HCT116 (cell line): Measurements from ENCODE around the gene DENND10. TPM values are rescaled to one million over a fixed set of nuclear protein-coding genes. Genes with fewer than 3 reads are reported as not detected.

Source experiments
- ATAC-seq: fragments of 200-7000 bp; cut with Tn5 transposase; 2 replicates; pipeline ENCODE4 v1.9.1; 2020; ENCODE audit warnings: mild to moderate bottlenecking, moderate library complexity
- BruUV-seq: library from RNA; stranded (reverse); fragments of 400-500 nt; replicated peaks from 2 replicates; lab custom pipeline; 2021; lab: Mats Ljungman, UMichigan
- CTCF ChIA-PET: fragments of 300-600 bp; sonication (Branson Sonifier 250); formaldehyde crosslinking; loops from one replicate; lab custom pipeline; 2021; ENCODE audit warnings: antibody characterized with exemption; lab: Charles Lee
- POLR2A ChIA-PET: fragments of 300-600, 350-600 bp; sonication (Branson Sonifier 250); formaldehyde crosslinking; loops from one replicate; lab custom pipeline; 2021; ENCODE audit warnings: antibody characterized with exemption; lab: Charles Lee
- RAD21 ChIA-PET, 2 experiments: fragments of 300-600 bp; sonication (Branson Sonifier 250); formaldehyde crosslinking; loops; one replicate each; lab custom pipeline; 2023; ENCODE audit warnings: low total read pairs in 2 of 2; ENCODE audit not compliant: uncharacterized antibody in 2 of 2, unreplicated experiment in 2 of 2, low non-redundant PET in 1 of 2; lab: Charles Lee
- DNase-seq: peaks from one replicate; pipeline ENCODE4 v3.0.0-alpha.2; 2010; ENCODE audit warnings: low read depth, low spot score
- H2AFZ ChIP-seq: fragments of 200-600 bp; shearing (Covaris generic), sonication (generic); 2 replicates; pipeline ENCODE4 v1.6.1; 2017; ENCODE audit warnings: low read depth, mixed run types, mixed read lengths, antibody characterized with exemption, low read length; ENCODE audit not compliant: poor library complexity, severe bottlenecking
- H3K27ac ChIP-seq: 2 replicates; pipeline ENCODE4 v1.5.1; 2012; ENCODE audit warnings: low read depth, low read length
- H3K27me3 ChIP-seq: fragments of 200-600 bp; sonication (generic); 2 replicates; pipeline ENCODE4 v1.6.1; 2016; ENCODE audit warnings: mixed run types, low read length, mixed read lengths; ENCODE audit not compliant: insufficient read depth
- H3K36me3 ChIP-seq, 2 experiments: fragments of 200-500 bp in 1 of 2; fragments of 200-600 bp in 1 of 2; sonication (Bioruptor generic) in 1 of 2; sonication (generic) in 1 of 2; 2 replicates each; pipeline versions ENCODE4 v1.5.1 to v1.6.1; 2014 to 2016; ENCODE audit warnings: low read length in 2 of 2, inconsistent platforms in 1 of 2, mixed read lengths in 1 of 2, mixed run types in 1 of 2; ENCODE audit not compliant: insufficient read depth in 2 of 2, control insufficient read depth in 1 of 2
- H3K4me1 ChIP-seq, 2 experiments: fragments of 200-600 bp in 1 of 2; sonication (generic) in 1 of 2; 2 replicates each; pipeline versions ENCODE4 v1.5.1 to v1.6.1; 2012 to 2017; ENCODE audit warnings: low read length in 2 of 2, inconsistent platforms in 1 of 2, mild to moderate bottlenecking in 1 of 2, mixed read lengths in 1 of 2, mixed run types in 1 of 2, moderate library complexity in 1 of 2; ENCODE audit not compliant: insufficient read depth in 2 of 2, control insufficient read depth in 1 of 2
- H3K4me2 ChIP-seq: fragments of 200-600 bp; sonication (generic); 2 replicates; pipeline ENCODE4 v1.6.1; 2017; ENCODE audit warnings: mixed run types, low read length, mixed read lengths
- H3K4me3 ChIP-seq, 2 experiments: fragments of 200-600 bp in 1 of 2; sonication (generic) in 1 of 2; replicated peaks in 1 of 2; 2 replicates each; pipeline ENCODE4 v1.5.1; 2011 to 2016; ENCODE audit warnings: low read length in 2 of 2, control low read depth in 1 of 2, low read depth in 1 of 2, mild to moderate bottlenecking in 1 of 2, mixed read lengths in 1 of 2, mixed run types in 1 of 2
- H3K79me2 ChIP-seq: fragments of 200-600 bp; sonication (generic); 2 replicates; pipeline ENCODE4 v1.6.1; 2017; ENCODE audit warnings: mild to moderate bottlenecking, mixed run types, low read length, moderate library complexity, mixed read lengths; ENCODE audit not compliant: insufficient read depth
- H3K9ac ChIP-seq: fragments of 200-600 bp; sonication (generic); 2 replicates; pipeline ENCODE4 v1.6.1; 2016; ENCODE audit warnings: low read length, mixed read lengths
- H3K9me2 ChIP-seq: fragments of 200-600 bp; sonication (generic), shearing (Covaris generic); 2 replicates; pipeline ENCODE4 v1.6.1; 2017; ENCODE audit warnings: mixed run types, mild to moderate bottlenecking, moderate library complexity; ENCODE audit not compliant: insufficient read depth
- H3K9me3 ChIP-seq, 2 experiments: fragments of 200-500 bp in 1 of 2; fragments of 200-600 bp in 1 of 2; sonication (Bioruptor generic) in 1 of 2; sonication (generic) in 1 of 2; 2 replicates each; pipeline ENCODE4 v1.6.1; 2014 to 2017; ENCODE audit warnings: low read length in 2 of 2, mixed read lengths in 2 of 2, inconsistent platforms in 1 of 2, low read depth in 1 of 2, mild to moderate bottlenecking in 1 of 2, mixed run types in 1 of 2, moderate library complexity in 1 of 2; ENCODE audit not compliant: control insufficient read depth in 1 of 2, insufficient read depth in 1 of 2
- H4K20me1 ChIP-seq: fragments of 200-600 bp; sonication (generic), shearing (Covaris generic); 2 replicates; pipeline ENCODE4 v1.6.1; 2017; ENCODE audit warnings: mixed run types, mild to moderate bottlenecking, moderate library complexity; ENCODE audit not compliant: insufficient read depth
- CBX3 ChIP-seq: IDR thresholded peaks from 2 replicates; pipeline ENCODE4 v1.6.1; 2012; ENCODE audit warnings: low read depth
- CEBPB ChIP-seq: IDR thresholded peaks from 2 replicates; pipeline ENCODE4 v1.6.1; 2012; ENCODE audit warnings: low read depth
- EGR1 ChIP-seq: IDR thresholded peaks from 2 replicates; pipeline ENCODE4 v1.6.1; 2012; ENCODE audit warnings: low read depth
- ELF1 ChIP-seq: IDR thresholded peaks from 2 replicates; pipeline ENCODE4 v1.6.1; 2012; ENCODE audit warnings: low read depth, borderline replicate concordance
- EZH2phosphoT487 ChIP-seq: fragments of 200-600 bp; IDR thresholded peaks from 2 replicates; pipeline ENCODE4 v1.6.1; 2018; ENCODE audit warnings: antibody characterized with exemption, borderline replicate concordance
- FOSL1 ChIP-seq: IDR thresholded peaks from 2 replicates; pipeline ENCODE4 v1.6.1; 2012; ENCODE audit warnings: low read depth
- POLR2A ChIP-seq: IDR thresholded peaks from 2 replicates; pipeline ENCODE4 v1.7.0; 2011; ENCODE audit warnings: borderline replicate concordance; ENCODE audit not compliant: insufficient read depth, insufficient read length; ENCODE audit errors: extremely low read depth
- POLR2AphosphoS5 ChIP-seq: IDR thresholded peaks from 2 replicates; pipeline ENCODE4 v1.6.1; 2011; ENCODE audit warnings: mild to moderate bottlenecking, low read depth, low read length, moderate library complexity
- RAD21 ChIP-seq: IDR thresholded peaks from 2 replicates; pipeline ENCODE4 v1.6.1; 2012; ENCODE audit warnings: low read depth, mild to moderate bottlenecking
- SP1 ChIP-seq: IDR thresholded peaks from 2 replicates; pipeline ENCODE4 v1.6.1; 2012; ENCODE audit warnings: low read depth
- SRF ChIP-seq: IDR thresholded peaks from 2 replicates; pipeline ENCODE4 v1.6.1; 2012; ENCODE audit warnings: low read depth
- YY1 ChIP-seq: IDR thresholded peaks from 2 replicates; pipeline ENCODE4 v1.6.1; 2011; ENCODE audit warnings: low read length, low read depth, moderate library complexity, mild to moderate bottlenecking; ENCODE audit not compliant: insufficient replicate concordance; ENCODE audit errors: extremely low read depth
- ZNF274 ChIP-seq: fragments of 200-500 bp; sonication (Bioruptor generic); IDR thresholded peaks from 2 replicates; pipeline ENCODE4 v1.6.1; 2014; ENCODE audit warnings: mild to moderate bottlenecking, low read depth, low read length, inconsistent platforms
- intact Hi-C: fragments of 100-400 bp; cut with micrococcal nuclease; formaldehyde crosslinking; loops from 2 replicates; pipeline ENCODE4 v1.10.0; 2022
- total RNA-seq: library from RNA; stranded (reverse); gene quantifications from one replicate; pipeline ENCODE4 v1.2.1, GENCODE V29; 2021; ENCODE audit not compliant: unreplicated experiment
- TF ChIP-seq, protein P1 (sequence below): IDR thresholded peaks from 2 replicates; pipeline ENCODE4 v1.6.1; 2012
- TF ChIP-seq, protein P2 (sequence below), 3 experiments: fragments of 200-600 bp in 1 of 3; sonication (generic) in 1 of 3; IDR thresholded peaks in 2 of 3; conservative IDR thresholded peaks in 1 of 3; 2 replicates each; pipeline ENCODE4 v1.5.1; 2012 to 2017; ENCODE audit warnings: low read depth in 2 of 3, low read length in 2 of 3, antibody characterized with exemption in 1 of 3, borderline replicate concordance in 1 of 3, control low read depth in 1 of 3, mild to moderate bottlenecking in 1 of 3, mixed read lengths in 1 of 3, mixed run types in 1 of 3, moderate library complexity in 1 of 3; ENCODE audit not compliant: insufficient read depth in 1 of 3
- TF ChIP-seq, protein P3 (sequence below): IDR thresholded peaks from 2 replicates; pipeline ENCODE4 v1.6.1; 2012

DENND10 gene
- total RNA-seq, 1 experiment from 2014 or later = 47.5 TPM

DNA sequence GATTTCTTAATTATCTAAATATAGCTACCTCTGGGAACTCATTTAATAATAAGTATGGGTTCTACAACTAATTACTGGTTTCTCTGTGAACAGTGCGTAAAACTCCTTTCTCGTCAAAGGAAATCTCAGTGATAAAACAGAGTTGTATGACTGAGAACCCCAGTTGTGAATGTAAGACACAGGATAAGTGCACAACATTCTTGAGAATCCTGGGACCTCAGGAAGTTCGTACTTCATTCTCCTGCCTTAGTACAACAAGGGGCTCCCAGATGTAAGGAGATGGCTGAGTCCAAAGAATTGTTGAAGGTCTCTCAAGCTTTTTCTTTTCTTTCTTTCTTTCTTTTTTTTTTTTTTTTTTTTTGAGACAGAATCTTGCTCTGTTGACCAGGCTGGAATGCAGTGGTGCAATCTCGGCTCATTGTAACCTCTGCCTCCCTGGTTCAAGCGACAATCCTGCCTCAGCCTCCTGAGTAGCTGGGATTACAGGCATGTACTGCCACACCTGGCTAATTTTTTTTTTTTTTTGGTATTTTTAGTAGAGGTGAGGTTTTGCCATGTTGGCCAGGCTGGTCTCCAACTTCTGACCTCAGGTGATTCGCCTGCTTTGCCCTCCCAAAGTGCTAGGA is 12.5 kb downstream of the DENND10 start (continued):
- TF ChIP-seq RAD21 = no peak
- TF ChIP-seq, all 23 proteins: peak for 0

DNA sequence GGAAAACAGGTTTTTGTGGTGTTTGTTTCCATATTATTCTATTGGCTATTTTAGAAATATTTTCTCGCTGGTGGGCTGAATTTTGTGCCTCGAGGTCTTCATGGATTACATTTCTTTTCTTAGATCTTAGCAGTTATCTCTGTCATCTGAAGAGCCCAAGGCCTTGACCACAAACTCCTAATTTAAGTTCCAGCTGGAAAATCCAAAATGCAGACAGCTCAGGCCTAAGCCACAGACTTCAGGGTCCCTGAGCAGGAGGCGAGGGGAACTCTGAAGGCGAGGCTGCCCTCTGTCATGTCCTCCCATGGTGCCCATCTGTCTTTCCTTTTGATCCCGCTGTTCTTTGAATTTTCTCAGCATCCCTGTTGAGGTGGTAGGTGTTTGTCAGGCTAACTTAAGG is 14.3 kb downstream of the DENND10 start:
- POLR2A ChIA-PET = no interaction called here
- peaks cover 18 to 33% of the 10 kb centered on the region in 2 experiments for H3K36me3 ChIP-seq
- RAD21 ChIA-PET = no interaction called here

More for the DNA sequence above, 14.3 kb downstream of the DENND10 start:
- Histone ChIP-seq H3K4me1 (peaks cover 4 to 13% of the 10 kb centered on the region in 2 experiments; a peak in 3 of 4 replicates), H4K20me1 (no peaks in the 10 kb centered on the region), H3K9ac (no peak overlapping the region), H3K79me2 (no peaks in the 10 kb centered on the region), H3K27me3 (no peaks in the 10 kb centered on the region), H3K27ac (no peak overlapping the region), H3K4me2 (no peak overlapping the region), H3K9me2 (no peaks in the 10 kb centered on the region), H2AFZ (no peak overlapping the region), H3K9me3 (no peaks in the 10 kb centered on the region), H3K4me3 (no peak overlapping the region)
- intact Hi-C loops = no loop called here
- no peak for DNase-seq
- CTCF ChIA-PET = no interaction called here
- BruUV-seq = no TSS peak
- TF ChIP-seq FOSL1 (no peak), CEBPB (no peak), EZH2phosphoT487 (no peak), POLR2A (no peak), YY1 (no peak), ZNF274 (no peak), ELF1 (no peak), EGR1 (no peak), SRF (no peak), CBX3 (no peak), RAD21 (no peak), SP1 (no peak), POLR2AphosphoS5 (no peak)
- TF ChIP-seq, protein P1, sequence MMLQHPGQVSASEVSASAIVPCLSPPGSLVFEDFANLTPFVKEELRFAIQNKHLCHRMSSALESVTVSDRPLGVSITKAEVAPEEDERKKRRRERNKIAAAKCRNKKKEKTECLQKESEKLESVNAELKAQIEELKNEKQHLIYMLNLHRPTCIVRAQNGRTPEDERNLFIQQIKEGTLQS = no peak
- TF ChIP-seq, protein P2, sequence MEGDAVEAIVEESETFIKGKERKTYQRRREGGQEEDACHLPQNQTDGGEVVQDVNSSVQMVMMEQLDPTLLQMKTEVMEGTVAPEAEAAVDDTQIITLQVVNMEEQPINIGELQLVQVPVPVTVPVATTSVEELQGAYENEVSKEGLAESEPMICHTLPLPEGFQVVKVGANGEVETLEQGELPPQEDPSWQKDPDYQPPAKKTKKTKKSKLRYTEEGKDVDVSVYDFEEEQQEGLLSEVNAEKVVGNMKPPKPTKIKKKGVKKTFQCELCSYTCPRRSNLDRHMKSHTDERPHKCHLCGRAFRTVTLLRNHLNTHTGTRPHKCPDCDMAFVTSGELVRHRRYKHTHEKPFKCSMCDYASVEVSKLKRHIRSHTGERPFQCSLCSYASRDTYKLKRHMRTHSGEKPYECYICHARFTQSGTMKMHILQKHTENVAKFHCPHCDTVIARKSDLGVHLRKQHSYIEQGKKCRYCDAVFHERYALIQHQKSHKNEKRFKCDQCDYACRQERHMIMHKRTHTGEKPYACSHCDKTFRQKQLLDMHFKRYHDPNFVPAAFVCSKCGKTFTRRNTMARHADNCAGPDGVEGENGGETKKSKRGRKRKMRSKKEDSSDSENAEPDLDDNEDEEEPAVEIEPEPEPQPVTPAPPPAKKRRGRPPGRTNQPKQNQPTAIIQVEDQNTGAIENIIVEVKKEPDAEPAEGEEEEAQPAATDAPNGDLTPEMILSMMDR (IDR thresholded peaks at IDR 0.05 in 2 of 3, conservative IDR thresholded peaks at IDR 0.05 in 1 of 3; ENCODE audit: borderline replicate concordance in 1 of 3, insufficient read depth in 1 of 3, low read depth in 2 of 3, low read length in 2 of 3) = no peak
- TF ChIP-seq, protein P3, sequence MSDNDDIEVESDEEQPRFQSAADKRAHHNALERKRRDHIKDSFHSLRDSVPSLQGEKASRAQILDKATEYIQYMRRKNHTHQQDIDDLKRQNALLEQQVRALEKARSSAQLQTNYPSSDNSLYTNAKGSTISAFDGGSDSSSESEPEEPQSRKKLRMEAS = no peak
- ATAC-seq = no peak
